Tibial artery (tissue), 4 donors: ENCODE measurements around the gene FMO4.
"Not testable (repeated sequence)": the region's sequence is repeated elsewhere in the genome, so short reads cannot be mapped to it uniquely, and the experiment has no call there.

Experiments
- DNase-seq, 2 donors: peaks; one replicate each; pipeline ENCODE4 v3.0.0-alpha.2; 2019
- H3K27ac ChIP-seq, 2 donors: fragments of 200-600 bp; sonication (generic) in 1 of 2; 1 replicate in 1 of 2; 2 replicates in 1 of 2; pipeline ENCODE4 v1.5.1; 2018 to 2019; ENCODE audit warnings: mild to moderate bottlenecking in 1 of 2
- H3K27me3 ChIP-seq, 2 donors: fragments of 200-600 bp; sonication (generic) in 1 of 2; one replicate each; pipeline versions ENCODE4 v1.5.1 to v1.6.0; 2016 to 2019
- H3K36me3 ChIP-seq, 3 donors: fragments of 200-600 bp; sonication (generic) in 2 of 3; one replicate each; pipeline ENCODE4 v1.5.1; 2016 to 2019; ENCODE audit warnings: mild to moderate bottlenecking in 2 of 3
- H3K4me1 ChIP-seq, 4 donors: fragments of 200-600 bp; sonication (generic) in 2 of 4; 1 replicate in 3 of 4; 2 replicates in 1 of 4; pipeline ENCODE4 v1.5.1; 2016 to 2019
- H3K4me3 ChIP-seq, 2 donors: fragments of 200-600 bp; sonication (generic) in 1 of 2; 1 replicate in 1 of 2; 2 replicates in 1 of 2; pipeline ENCODE4 v1.5.1; 2018 to 2019; ENCODE audit warnings: mild to moderate bottlenecking in 2 of 2
- H3K9me3 ChIP-seq, 3 donors: fragments of 200-600 bp; sonication (generic) in 1 of 3; one replicate each; pipeline ENCODE4 v1.5.1; 2016 to 2019
- intact Hi-C: fragments of 100-400 bp; cut with DNase I; formaldehyde crosslinking; loops from one replicate; pipeline ENCODE4 v1.15.0; 2023; ENCODE audit warnings: low total_unique reads
- TF ChIP-seq, protein P1 (sequence below), 2 experiments: fragments of 200-600 bp in 1 of 2; fragments of 450-650 bp in 1 of 2; IDR thresholded peaks; one replicate each; pipeline ENCODE4 v1.5.1; 2017 to 2019; ENCODE audit warnings: antibody characterized with exemption in 2 of 2, mild to moderate bottlenecking in 1 of 2, moderate library complexity in 1 of 2

FMO4 gene

DNA sequence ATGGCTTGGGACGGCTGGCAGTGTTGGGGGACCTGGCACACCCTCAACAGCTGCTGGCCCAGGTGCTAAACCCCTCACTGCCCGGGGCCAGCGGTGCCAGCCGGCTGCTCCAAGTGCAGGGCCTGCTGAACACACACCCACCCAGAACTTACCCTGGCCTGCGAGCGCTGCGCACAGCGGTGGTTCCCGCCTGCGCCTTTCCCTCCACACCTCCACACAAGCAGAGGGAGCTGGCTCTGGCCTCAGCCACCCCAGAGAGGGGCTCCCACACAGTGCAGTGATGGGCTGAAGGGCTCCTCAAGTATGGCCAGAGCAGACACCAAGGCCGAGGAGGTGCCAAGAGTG is 67.9 kb downstream of the FMO4 start:
- no peak overlapping the region for H3K4me3 ChIP-seq
- no peaks in the 10 kb centered on the region for H3K4me1 ChIP-seq
- no peak for DNase-seq
- H3K9me3 ChIP-seq, result no peaks in the 10 kb centered on the region
- no peaks in the 10 kb centered on the region for H3K27me3 ChIP-seq
- H3K36me3 ChIP-seq, result no peaks in the 10 kb centered on the region
- TF ChIP-seq, protein P1, sequence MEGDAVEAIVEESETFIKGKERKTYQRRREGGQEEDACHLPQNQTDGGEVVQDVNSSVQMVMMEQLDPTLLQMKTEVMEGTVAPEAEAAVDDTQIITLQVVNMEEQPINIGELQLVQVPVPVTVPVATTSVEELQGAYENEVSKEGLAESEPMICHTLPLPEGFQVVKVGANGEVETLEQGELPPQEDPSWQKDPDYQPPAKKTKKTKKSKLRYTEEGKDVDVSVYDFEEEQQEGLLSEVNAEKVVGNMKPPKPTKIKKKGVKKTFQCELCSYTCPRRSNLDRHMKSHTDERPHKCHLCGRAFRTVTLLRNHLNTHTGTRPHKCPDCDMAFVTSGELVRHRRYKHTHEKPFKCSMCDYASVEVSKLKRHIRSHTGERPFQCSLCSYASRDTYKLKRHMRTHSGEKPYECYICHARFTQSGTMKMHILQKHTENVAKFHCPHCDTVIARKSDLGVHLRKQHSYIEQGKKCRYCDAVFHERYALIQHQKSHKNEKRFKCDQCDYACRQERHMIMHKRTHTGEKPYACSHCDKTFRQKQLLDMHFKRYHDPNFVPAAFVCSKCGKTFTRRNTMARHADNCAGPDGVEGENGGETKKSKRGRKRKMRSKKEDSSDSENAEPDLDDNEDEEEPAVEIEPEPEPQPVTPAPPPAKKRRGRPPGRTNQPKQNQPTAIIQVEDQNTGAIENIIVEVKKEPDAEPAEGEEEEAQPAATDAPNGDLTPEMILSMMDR (IDR thresholded peaks at IDR 0.05), result no peak
- H3K27ac ChIP-seq, result no peak overlapping the region
- intact Hi-C loops, result no loop called here

DNA sequence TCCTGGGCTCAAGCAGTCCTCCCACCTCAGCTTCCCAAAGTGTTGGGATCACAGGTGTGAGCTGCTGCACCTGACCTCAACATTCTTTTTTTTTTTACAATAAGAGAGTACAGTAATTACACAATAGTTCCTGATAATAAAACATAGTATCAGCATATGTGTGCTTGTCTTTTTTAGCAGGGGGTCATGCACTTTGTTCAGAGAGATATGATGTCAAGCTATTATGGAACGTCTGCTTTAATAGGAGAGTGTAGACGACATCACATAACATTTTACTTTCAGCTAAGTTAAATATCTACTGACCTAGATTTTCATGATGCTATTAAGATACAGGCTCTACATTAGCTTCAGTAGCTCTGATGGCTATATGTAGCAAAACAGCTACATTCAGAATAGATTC is 70.5 kb downstream of the FMO4 start:
- H3K4me1 ChIP-seq, result no peaks in the 10 kb centered on the region
- DNase-seq, result no peak
- no peaks in the 10 kb centered on the region for H3K27me3 ChIP-seq
- TF ChIP-seq, protein P1 (IDR thresholded peaks at IDR 0.05), result no peak
- no peaks in the 10 kb centered on the region for H3K9me3 ChIP-seq
- no peak overlapping the region for H3K4me3 ChIP-seq
- H3K36me3 ChIP-seq, result no peaks in the 10 kb centered on the region
- H3K27ac ChIP-seq, result no peak overlapping the region
- intact Hi-C loops, result no loop called here

DNA sequence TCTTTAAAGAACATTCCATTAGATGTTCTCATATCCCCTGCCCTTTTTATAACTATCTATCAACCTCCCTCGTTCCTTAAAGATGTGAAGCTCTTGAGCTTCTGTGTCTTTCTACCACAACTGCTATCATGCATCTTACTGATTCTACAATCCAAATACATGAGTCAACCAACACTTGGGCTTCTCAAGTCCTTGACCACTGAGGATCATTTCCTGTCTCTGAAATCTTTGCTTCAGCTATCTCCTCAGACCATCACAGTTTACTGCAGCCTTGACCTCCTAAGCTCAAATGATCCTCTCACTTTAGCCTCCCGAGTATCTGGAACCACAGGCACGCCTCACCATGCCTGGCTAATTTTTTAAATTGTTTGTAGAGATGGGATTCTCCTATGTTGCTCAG is 75.2 kb downstream of the FMO4 start:
- DNase-seq, result no peak
- TF ChIP-seq, protein P1 (IDR thresholded peaks at IDR 0.05), result no peak
- Histone ChIP-seq H3K4me3 (no peak overlapping the region), H3K27ac (no peak overlapping the region), H3K9me3 (no peaks in the 10 kb centered on the region), H3K36me3 (no peaks in the 10 kb centered on the region), H3K4me1 (no peaks in the 10 kb centered on the region), H3K27me3 (no peaks in the 10 kb centered on the region)
- intact Hi-C loops, result no loop called here

DNA sequence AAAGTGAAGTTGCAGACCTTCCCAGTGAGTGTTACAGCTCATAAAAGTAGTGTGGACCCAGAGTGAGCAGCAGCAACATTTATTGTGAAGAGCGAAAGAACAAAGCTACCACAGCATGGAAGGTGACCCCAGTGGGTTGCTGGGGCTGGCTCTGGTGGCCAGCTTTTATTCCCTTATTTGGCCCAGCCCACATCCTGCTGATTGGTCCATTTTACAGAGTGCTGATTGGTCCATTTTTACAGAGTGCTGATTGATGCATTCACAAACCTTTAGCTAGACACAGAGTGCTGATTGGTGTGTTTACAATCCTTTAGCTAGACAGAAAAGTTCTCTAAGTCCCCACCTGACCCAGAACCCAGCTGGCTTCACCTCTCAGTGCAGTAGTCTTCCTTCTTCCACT is 76.8 kb downstream of the FMO4 start:
- H3K27me3 ChIP-seq, H3K27ac ChIP-seq, H3K36me3 ChIP-seq, intact Hi-C loops, DNase-seq, H3K4me1 ChIP-seq, H3K9me3 ChIP-seq, H3K4me3 ChIP-seq: not testable (repeated sequence)
